Fibroblast of mammary gland (primary cell): Measurements from ENCODE around the gene EGFLAM.

ENCODE experiments used
- DNase-seq: peaks from one replicate; pipeline ENCODE4 v3.0.0-alpha.2; 2010; ENCODE audit warnings: low read depth
- H3K4me3 ChIP-seq: 2 replicates; pipeline ENCODE4 v1.5.1; 2011; ENCODE audit warnings: low read depth, mild to moderate bottlenecking, low read length, moderate library complexity; ENCODE audit not compliant: control insufficient read depth
- TF ChIP-seq, protein P1 (sequence below): conservative IDR thresholded peaks from 2 replicates; pipeline ENCODE4 v1.5.1; 2011; ENCODE audit warnings: low read depth, low read length, inconsistent platforms; ENCODE audit not compliant: control insufficient read depth, insufficient read depth

The EGFLAM gene

DNA sequence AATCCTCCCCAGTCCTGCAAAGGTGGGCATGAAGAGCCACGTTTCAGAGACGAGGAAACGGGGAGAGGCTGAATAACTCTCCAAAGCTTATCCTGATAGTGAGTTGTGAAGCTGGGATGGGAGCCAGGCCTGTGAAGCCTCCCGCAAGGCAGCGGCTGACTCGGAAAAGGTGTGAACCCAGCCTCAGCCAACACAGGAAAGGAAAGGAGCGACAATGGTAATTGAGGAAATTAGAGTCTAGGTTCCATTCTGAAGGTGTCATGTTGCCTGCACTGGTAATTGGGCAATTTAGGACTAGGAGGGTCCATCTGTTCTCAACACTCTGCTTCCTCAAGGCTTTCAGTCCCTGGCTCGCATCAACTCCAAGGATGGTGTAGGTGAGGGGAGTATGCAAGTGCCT, 214.6 kb downstream of the EGFLAM start:
- no peak overlapping the region for H3K4me3 ChIP-seq
- DNase-seq = no peak
- TF ChIP-seq, protein P1, sequence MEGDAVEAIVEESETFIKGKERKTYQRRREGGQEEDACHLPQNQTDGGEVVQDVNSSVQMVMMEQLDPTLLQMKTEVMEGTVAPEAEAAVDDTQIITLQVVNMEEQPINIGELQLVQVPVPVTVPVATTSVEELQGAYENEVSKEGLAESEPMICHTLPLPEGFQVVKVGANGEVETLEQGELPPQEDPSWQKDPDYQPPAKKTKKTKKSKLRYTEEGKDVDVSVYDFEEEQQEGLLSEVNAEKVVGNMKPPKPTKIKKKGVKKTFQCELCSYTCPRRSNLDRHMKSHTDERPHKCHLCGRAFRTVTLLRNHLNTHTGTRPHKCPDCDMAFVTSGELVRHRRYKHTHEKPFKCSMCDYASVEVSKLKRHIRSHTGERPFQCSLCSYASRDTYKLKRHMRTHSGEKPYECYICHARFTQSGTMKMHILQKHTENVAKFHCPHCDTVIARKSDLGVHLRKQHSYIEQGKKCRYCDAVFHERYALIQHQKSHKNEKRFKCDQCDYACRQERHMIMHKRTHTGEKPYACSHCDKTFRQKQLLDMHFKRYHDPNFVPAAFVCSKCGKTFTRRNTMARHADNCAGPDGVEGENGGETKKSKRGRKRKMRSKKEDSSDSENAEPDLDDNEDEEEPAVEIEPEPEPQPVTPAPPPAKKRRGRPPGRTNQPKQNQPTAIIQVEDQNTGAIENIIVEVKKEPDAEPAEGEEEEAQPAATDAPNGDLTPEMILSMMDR = no peak

DNA sequence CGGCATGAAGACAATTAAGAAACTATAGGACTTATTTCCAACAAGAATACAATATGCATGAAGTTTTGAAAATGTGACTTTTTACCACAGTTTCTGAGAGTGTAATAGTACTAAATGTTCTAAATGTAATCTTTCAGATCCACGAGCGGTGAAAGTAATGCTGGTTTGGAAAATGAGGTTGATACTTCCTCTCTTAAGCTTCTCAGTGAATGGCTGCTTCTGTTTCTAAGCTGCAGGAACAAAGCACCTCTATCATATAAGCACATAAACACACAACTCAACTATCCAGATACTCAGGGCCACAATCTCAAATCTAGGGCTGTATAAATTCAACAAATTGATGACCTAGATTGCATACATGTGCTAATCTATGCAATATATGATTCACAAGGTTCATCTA, 219.8 kb downstream of the EGFLAM start:
- DNase-seq = no peak
- TF ChIP-seq, protein P1 = no peak
- H3K4me3 ChIP-seq = no peak overlapping the region

DNA sequence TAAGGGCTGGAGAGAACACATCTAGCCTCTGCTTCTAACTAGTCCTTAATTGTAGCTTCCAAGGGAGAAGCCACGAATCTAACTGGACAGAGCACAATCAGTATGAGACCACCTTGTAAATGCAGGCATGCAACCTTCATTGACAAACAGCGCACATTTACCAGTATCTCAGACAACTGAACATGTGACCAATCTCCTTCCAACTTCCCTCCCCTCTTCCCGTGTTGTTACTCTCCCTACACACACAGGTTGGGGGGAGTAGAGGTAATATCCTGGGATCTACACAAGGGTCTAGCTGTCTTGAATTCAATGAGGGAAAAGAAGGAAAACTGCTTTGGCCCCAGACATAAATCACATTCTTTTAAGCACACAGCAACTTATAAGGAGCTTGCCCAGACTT, 220.5 kb downstream of the EGFLAM start:
- DNase-seq = no peak
- no peak overlapping the region for H3K4me3 ChIP-seq
- TF ChIP-seq, protein P1 = no peak

DNA sequence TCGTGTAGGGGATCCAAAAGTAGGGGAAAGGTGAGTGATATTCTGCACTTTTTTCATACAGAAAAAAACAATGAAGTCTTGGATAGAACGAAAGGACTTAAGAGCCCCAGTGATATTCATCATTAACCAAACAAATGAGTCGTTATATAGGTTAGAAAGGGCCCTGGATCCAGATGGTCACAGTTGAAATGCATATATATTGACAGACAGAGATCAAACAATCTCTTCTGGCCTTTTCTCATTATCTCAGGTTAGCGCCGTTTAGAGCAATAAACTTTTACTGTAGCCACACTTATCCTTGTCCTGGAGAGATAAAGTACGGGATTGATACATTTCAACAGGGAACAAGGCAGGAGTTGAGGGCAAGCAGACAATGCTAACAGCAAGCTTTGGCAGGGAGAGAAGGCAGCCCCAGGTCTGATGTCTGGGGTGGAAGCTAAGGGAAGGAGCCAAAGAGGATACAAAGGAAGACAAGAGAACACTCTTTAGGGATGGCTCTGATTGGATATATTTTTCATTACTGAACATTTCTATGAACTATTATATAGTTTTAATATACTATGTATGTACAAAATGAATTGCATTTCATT, 221.1 kb downstream of the EGFLAM start:
- no peak overlapping the region for H3K4me3 ChIP-seq
- DNase-seq = peak; percentile 18
- TF ChIP-seq, protein P1 = no peak

DNA sequence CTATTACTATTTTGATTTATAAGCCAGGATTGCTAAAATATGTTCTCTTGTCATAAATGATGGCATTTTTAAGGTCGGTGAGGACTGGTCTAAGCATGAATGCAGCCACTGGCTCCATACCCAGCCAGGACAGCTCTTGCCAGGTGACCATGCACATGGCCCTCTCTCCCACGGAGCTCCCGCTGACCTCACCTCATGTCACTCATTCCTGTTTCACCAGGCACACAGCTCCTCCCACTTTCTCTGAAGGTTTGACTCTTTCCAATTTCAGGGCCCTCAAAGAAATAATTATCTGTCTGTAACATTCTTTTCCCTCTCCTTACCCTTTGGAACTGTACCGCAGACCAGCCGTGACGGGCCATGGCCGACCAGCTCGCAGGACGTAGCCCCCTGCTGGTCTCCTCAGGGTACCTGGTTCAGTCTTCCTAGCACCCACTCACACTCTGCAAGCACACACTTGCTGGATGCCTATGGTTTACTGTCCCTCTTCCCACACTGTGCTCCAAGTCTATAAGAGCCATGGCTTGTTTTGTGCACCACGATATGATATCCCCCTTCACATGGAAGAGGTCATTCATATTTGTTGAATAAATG, 225.5 kb downstream of the EGFLAM start:
- no peak for DNase-seq
- no peak overlapping the region for H3K4me3 ChIP-seq
- TF ChIP-seq, protein P1 = no peak

DNA sequence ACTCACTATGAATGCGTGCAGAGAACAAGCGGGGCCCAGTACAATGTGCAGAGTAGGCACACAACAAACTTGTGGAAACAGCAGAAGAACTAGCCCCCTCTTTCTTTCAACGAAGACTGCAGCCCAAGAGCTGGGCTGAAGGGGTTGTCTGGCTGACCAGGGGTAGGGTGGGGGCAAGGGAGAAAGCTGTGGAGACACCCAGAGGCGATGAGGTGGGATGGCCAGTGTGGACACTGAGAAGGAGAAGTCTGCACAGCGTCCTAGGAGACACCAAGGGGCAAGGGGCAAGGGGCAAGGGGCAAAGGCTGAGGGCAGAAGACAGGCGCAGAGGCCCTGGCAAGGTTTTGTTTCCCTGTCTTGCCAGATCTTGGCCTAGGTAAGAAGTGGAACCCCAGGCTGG, 235.8 kb downstream of the EGFLAM start:
- DNase-seq = no peak
- H3K4me3 ChIP-seq = no peak overlapping the region
- TF ChIP-seq, protein P1 = no peak
